MM.1S (cell line): ENCODE results near the gene NIFK.
"Not testable (repeated sequence)": the region's sequence is repeated elsewhere in the genome, so short reads cannot be mapped to it uniquely, and the experiment has no call there.

Experiments used
- DNase-seq: peaks from one replicate; pipeline ENCODE4 v3.0.0-alpha.2; 2015
- H2AFZ ChIP-seq: fragments of 300-600 bp; sonication (generic); 2 replicates; pipeline ENCODE4 v1.6.0; 2016; ENCODE audit warnings: antibody characterized with exemption, low read length
- H3F3A ChIP-seq: fragments of 300-600 bp; sonication (generic); 2 replicates; pipeline ENCODE4 v1.6.1; 2016; ENCODE audit warnings: mild to moderate bottlenecking, antibody characterized with exemption, low read length, moderate library complexity, mixed read lengths; ENCODE audit not compliant: insufficient read depth
- H3K27ac ChIP-seq: fragments of 300-600 bp; sonication (generic); 2 replicates; pipeline ENCODE4 v1.5.1; 2016; ENCODE audit warnings: mild to moderate bottlenecking, low read length
- H3K27me3 ChIP-seq: fragments of 300-600 bp; sonication (generic); replicated peaks from 2 replicates; pipeline ENCODE4 v1.6.0; 2016; ENCODE audit warnings: low read length; ENCODE audit not compliant: insufficient read depth
- H3K36me3 ChIP-seq: fragments of 300-600 bp; sonication (generic); replicated peaks from 2 replicates; pipeline ENCODE4 v1.6.1; 2016; ENCODE audit warnings: mild to moderate bottlenecking, low read length, mixed read lengths; ENCODE audit not compliant: insufficient read depth
- H3K4me1 ChIP-seq: fragments of 300-600 bp; sonication (generic); 2 replicates; pipeline ENCODE4 v1.6.1; 2016; ENCODE audit warnings: low read length, mixed read lengths
- H3K4me2 ChIP-seq: fragments of 300-600 bp; sonication (generic); 2 replicates; pipeline ENCODE4 v1.6.0; 2016; ENCODE audit warnings: low read depth, low read length
- H3K4me3 ChIP-seq: fragments of 300-600 bp; sonication (generic); 2 replicates; pipeline ENCODE4 v1.5.1; 2016; ENCODE audit warnings: low read length, mixed read lengths
- H3K79me2 ChIP-seq: fragments of 300-600 bp; sonication (generic); 2 replicates; pipeline ENCODE4 v1.6.1; 2016; ENCODE audit warnings: mixed run types, low read length, mixed read lengths
- H3K9ac ChIP-seq: fragments of 300-600 bp; sonication (generic); 2 replicates; pipeline ENCODE4 v1.6.1; 2016; ENCODE audit warnings: low read length, mixed read lengths
- H3K9me2 ChIP-seq: fragments of 300-600 bp; sonication (generic); replicated peaks from 2 replicates; pipeline ENCODE4 v1.6.1; 2016; ENCODE audit warnings: mild to moderate bottlenecking, low read length, mixed read lengths; ENCODE audit not compliant: insufficient read depth
- H3K9me3 ChIP-seq: fragments of 300-600 bp; sonication (generic); replicated peaks from 2 replicates; pipeline ENCODE4 v1.6.1; 2016; ENCODE audit warnings: mild to moderate bottlenecking, low read length, mixed read lengths; ENCODE audit not compliant: insufficient read depth
- H4K20me1 ChIP-seq: fragments of 300-600 bp; sonication (generic); 2 replicates; pipeline ENCODE4 v1.6.1; 2016; ENCODE audit warnings: mild to moderate bottlenecking, low read length, moderate library complexity, mixed read lengths; ENCODE audit not compliant: insufficient read depth
- CTCF ChIP-seq: fragments of 300-600 bp; sonication (generic); IDR thresholded peaks from 2 replicates; pipeline ENCODE4 v1.5.1; 2016; ENCODE audit warnings: antibody characterized with exemption, low read length, mixed read lengths
- EZH2 ChIP-seq: fragments of 300-600 bp; sonication (generic); optimal IDR thresholded peaks from 2 replicates; pipeline ENCODE3; 2017; ENCODE audit warnings: low read depth, mild to moderate bottlenecking, antibody characterized with exemption, low read length, mixed read lengths
- EZH2phosphoT487 ChIP-seq: fragments of 300-600 bp; sonication (generic); IDR thresholded peaks from 2 replicates; pipeline ENCODE4 v1.6.1; 2018; ENCODE audit warnings: antibody characterized with exemption, low read length

The NIFK gene

GRCh38 chr2:121721926-121722325 lies 14.7 kb downstream of the NIFK start:
- no peak overlapping the region for H3K4me2 ChIP-seq
- H3K79me2 ChIP-seq = no peaks in the 10 kb centered on the region

GRCh38 chr2:121717529-121717928 lies 19.1 kb downstream of the NIFK start:
- no peaks in the 10 kb centered on the region for H3F3A ChIP-seq
- H3K4me3 ChIP-seq = no peak overlapping the region
- H4K20me1 ChIP-seq = no peaks in the 10 kb centered on the region

More at GRCh38 chr2:121721926-121722325, 14.7 kb downstream of the NIFK start:
- TF ChIP-seq EZH2 (no peak), EZH2phosphoT487 (no peak), CTCF (no peak)
- Histone ChIP-seq H3K9me2 (no peaks in the 10 kb centered on the region), H3K4me1 (no peaks in the 10 kb centered on the region), H3K27ac (no peak overlapping the region), H3K4me3 (no peak overlapping the region), H3K9ac (no peak overlapping the region), H3F3A (no peaks in the 10 kb centered on the region), H3K36me3 (no peaks in the 10 kb centered on the region), H2AFZ (no peak overlapping the region), H4K20me1 (no peaks in the 10 kb centered on the region), H3K27me3 (no peaks in the 10 kb centered on the region), H3K9me3 (no peaks in the 10 kb centered on the region)
- DNase-seq = no peak

GRCh38 chr2:121716126-121716525 lies 20.5 kb downstream of the NIFK start:
- no peaks in the 10 kb centered on the region for H4K20me1 ChIP-seq
- H3K27ac ChIP-seq = no peak overlapping the region
- no peaks in the 10 kb centered on the region for H3K4me1 ChIP-seq
- no peak for DNase-seq
- H3K79me2 ChIP-seq = no peaks in the 10 kb centered on the region
- H3K9ac ChIP-seq = no peak overlapping the region
- H3F3A ChIP-seq = no peaks in the 10 kb centered on the region
- H3K9me2 ChIP-seq = no peaks in the 10 kb centered on the region
- no peak overlapping the region for H3K4me2 ChIP-seq
- H3K27me3 ChIP-seq = no peaks in the 10 kb centered on the region
- H3K9me3 ChIP-seq = no peaks in the 10 kb centered on the region
- no peak overlapping the region for H2AFZ ChIP-seq
- TF ChIP-seq EZH2phosphoT487 (no peak), CTCF (no peak), EZH2 (no peak)
- no peaks in the 10 kb centered on the region for H3K36me3 ChIP-seq
- no peak overlapping the region for H3K4me3 ChIP-seq

More at GRCh38 chr2:121717529-121717928, 19.1 kb downstream of the NIFK start:
- Histone ChIP-seq H3K9me2 (no peaks in the 10 kb centered on the region), H3K79me2 (no peaks in the 10 kb centered on the region), H3K27ac (no peak overlapping the region), H3K9ac (no peak overlapping the region), H3K4me2 (no peak overlapping the region), H3K27me3 (no peaks in the 10 kb centered on the region), H3K36me3 (no peaks in the 10 kb centered on the region), H2AFZ (no peak overlapping the region), H3K4me1 (no peaks in the 10 kb centered on the region), H3K9me3 (no peaks in the 10 kb centered on the region)
- no peak for TF ChIP-seq EZH2phosphoT487
- no peak for DNase-seq

- H4K20me1 ChIP-seq, H3K79me2 ChIP-seq, H3K4me1 ChIP-seq, H3K9me3 ChIP-seq, H3K9me2 ChIP-seq, DNase-seq, H3F3A ChIP-seq, H3K4me3 ChIP-seq, H3K4me2 ChIP-seq, H2AFZ ChIP-seq, H3K27ac ChIP-seq, H3K36me3 ChIP-seq, H3K9ac ChIP-seq, H3K27me3 ChIP-seq: not testable (repeated sequence)
Observed at GRCh38 chr2:121711481-121711880, 25.2 kb downstream of the NIFK start.
